Skeletal muscle cell (primary cell): ENCODE measurements around the gene SPEM3.

ENCODE experiments used
- DNase-seq: peaks from one replicate; pipeline ENCODE4 v3.0.0-alpha.2; 2010; ENCODE audit warnings: low read depth
- H3K4me3 ChIP-seq: 2 replicates; pipeline ENCODE4 v1.5.1; 2011; ENCODE audit warnings: low read depth, mild to moderate bottlenecking, control low read depth, low read length, moderate library complexity

Gene SPEM3

DNA sequence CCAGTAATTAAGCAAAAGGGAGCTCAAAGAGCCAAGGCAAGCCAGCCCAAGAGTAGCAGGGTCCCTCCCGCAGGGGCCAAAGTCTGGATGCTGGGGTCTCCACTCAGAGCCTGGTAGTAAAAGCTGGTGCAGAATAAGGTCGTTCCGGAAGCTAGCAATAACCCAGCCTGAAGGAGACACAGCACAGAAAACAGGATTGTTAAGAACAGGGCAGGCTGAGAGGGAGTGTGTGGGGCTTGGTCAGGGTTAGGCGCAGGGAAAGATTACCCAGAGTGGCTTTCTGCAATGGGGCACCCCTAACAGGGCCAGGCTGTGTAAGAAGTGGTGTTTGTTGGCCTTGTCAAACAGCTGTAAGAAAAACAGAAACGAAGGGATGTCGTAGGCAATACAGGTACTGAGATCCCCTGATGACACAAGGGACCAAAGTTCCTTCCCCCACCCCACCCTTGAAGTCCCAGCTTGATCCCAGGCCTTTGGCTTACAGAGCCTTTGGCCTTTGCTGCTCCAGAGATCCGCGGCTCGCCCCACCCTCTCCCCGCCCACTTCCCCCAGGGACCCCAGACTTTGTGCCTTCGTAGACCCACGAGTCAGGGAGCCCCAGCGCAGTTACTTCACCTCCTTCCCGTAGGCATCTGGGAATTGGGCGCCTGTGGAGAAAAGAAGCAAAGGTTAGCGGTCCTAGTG, 25.5 kb upstream of the SPEM3 start:
- no peak for DNase-seq
- H3K4me3 ChIP-seq = peak overlapping the region; percentile 82

DNA sequence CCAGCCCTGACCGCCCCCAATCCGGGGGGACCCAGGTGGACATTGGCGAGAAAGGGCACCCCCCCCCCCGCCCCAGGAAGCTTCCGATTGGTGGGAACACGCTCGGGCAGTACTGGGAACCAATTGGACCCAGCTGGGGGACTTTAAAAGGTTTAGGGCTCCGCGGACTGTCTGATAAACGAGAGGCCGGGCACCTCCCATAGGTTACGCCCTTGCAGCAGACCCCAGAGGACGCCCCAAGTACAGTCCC, 25.0 kb upstream of the SPEM3 start:
- DNase-seq = no peak
- peak overlapping the region; percentile 82 for H3K4me3 ChIP-seq

GRCh38 chr17:7403977-7404736, 24.5 kb upstream of the SPEM3 start, which contains the start of gene TMEM256:
TMEM256 (minus strand) TSS chr17:7404097; CDS start chr17:7404084, 13 bp downstream.
- peak within 1 kb of the TSS; percentile 82 for H3K4me3 ChIP-seq
- DNase-seq = peak; percentile 98

DNA sequence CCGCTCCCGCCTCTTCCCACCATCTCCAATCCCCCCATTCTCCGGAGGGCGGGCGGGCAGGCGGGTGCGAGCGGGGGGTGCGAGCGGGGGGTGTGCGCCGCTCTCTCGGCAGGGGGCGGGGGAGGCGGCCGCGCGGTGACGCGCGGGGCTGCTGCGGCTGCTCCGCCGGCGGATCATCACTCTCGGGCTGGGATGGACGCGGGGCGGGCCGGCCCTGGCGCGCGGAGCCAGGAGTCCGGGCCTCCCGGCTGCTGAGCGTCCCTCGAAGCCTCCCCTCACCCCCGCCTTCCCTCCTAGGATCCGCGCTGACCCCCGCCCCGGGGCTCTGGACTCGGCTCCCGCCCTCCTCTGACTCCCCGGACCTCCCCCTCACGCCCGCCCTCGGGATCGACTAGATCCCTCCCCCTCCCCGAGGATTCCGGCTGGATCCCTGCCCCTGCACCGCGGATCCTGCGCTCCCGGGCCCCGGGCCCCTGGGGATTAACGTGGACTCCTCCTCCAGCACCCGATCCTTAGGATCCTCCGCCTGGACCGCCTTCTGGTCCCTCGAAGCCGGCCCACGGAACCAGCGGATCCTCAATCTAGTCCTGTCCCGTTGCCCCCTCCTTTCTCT, 23.8 kb upstream of the SPEM3 start:
- H3K4me3 ChIP-seq = peak overlapping the region; percentile 82
- DNase-seq = no peak

DNA sequence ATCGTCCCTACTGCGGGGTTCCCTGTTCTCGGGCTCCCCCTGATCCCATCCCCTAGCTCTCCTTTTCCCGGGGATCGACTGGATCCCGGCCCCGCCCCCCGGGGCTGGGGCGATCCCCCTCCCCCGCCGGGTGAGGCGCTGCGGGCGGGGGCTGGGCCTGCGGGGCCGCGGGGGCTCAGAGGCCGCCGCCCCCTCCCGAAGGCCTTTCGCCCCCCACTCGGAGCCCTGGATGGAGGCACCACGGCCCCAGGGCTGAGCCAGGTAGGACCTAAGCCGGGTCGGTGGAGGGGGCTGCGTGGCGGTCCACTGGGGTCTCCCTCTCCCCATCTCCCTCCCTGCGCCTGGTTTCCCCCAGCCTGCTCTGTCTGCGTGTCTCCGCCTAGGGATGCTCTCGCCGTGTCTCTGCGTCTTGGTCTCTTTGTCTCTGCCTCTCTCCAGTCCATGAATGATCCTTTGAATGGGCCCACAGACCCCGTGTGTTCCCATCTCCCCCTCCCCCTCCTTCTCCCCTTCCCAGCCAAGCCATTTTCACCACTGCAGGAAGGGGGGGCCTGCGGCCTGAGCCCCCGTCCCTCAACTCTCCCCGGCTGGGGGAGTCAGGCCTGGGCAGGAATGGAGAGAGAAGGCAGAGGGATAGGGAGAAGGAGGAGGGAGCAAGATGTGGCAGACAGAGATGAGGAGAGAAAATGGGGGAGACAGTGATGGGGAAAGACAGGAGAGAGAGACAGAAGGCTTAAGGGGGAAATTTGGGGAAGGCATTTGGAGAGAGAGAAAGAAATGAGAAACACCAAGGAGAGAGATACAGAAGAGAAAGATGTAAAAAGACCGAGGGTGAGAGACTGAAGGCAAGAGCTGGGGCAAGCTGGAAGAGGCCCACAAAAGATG, 23.1 kb upstream of the SPEM3 start:
- peak overlapping the region; percentile 82 for H3K4me3 ChIP-seq
- DNase-seq = no peak

DNA sequence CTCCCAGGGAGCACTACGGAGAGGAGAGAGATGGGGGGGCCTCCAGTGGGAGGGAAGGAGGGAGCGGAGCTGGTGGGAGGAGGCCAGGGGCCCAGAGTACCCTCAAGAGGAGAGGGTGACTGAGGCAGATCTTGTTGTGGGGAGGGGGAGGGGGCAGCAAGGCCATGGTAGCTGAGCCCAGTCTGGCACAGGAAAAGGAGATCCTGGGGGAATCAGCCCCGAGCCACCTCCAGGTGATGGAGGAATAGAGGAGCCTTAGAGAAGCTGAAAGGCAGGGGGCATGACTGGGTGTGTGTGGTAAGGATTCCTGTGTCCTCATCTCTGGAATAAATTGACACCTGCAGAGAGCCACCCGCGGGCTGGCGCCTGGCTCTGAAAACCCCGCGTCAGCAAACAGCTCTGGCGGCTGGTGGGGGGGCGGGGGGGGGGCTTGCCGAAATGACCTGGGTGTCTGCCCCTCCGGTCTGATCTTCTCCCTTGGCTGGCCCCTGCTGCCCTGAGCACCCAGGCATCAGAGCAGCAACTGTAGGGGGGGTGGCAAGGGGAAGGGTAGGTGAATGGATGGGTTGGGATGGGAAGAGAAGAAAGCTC, 22.3 kb upstream of the SPEM3 start:
- DNase-seq = no peak
- H3K4me3 ChIP-seq = peak overlapping the region; percentile 82

- H3K4me3 ChIP-seq = no peak overlapping the region
- DNase-seq = no peak
These were observed 21.6 kb upstream of the SPEM3 start for GRCh38 chr17:7407082-7407481.

DNA sequence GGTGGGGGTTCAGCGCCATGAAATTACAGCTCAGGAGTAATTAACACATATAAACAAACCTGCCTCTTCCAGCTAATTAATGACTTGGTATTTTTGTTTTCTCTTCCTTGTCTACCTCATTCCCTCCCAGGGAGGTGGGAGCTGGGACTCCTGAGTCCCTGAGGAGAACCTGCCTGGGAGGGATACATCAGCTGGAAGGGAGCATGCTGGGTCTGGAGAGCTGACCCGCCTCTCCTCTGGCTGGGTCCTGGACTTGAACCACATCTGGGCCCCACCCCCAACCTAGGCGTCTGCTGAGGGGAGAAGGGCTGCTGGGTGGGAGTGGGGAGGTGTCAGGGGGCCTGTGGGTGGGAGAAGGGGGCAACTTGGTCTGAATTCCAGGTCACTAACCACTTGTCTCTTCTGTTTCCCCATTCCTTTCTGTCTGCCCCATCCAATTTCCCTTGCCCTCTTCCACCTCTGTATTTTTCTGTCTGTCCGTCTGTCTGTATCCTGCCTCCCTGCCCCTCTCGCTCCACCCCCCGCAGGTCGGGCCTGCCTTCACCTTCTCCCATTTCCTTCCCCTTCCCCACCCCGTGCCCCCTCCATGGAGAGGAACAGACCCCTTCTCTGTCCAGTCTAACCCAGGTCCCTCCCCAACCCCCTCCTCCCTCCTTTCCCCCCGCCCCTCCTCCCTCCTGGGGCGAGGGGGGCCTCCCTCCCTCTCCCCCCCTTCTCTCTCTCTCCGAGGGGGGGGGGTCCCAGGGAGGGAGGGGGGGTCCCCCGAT, 21.0 kb upstream of the SPEM3 start, which contains the start of gene NLGN2:
NLGN2 (plus strand) TSS at position 361 of the 767 bp plus-strand sequence. CDS start 411 bp downstream, outside the sequence.
- peak within 1 kb of the TSS; percentile 18 for H3K4me3 ChIP-seq
- DNase-seq = no peak

- DNase-seq = no peak
- H3K4me3 ChIP-seq = no peak overlapping the region
These were observed 20.4 kb upstream of the SPEM3 start for GRCh38 chr17:7408252-7408727.

GRCh38 chr17:7408863-7409262, 19.8 kb upstream of the SPEM3 start:
- H3K4me3 ChIP-seq = no peak overlapping the region
- DNase-seq = no peak

- no peak overlapping the region for H3K4me3 ChIP-seq
- DNase-seq = no peak
These were observed 18.9 kb upstream of the SPEM3 start for GRCh38 chr17:7409716-7410115.

DNA sequence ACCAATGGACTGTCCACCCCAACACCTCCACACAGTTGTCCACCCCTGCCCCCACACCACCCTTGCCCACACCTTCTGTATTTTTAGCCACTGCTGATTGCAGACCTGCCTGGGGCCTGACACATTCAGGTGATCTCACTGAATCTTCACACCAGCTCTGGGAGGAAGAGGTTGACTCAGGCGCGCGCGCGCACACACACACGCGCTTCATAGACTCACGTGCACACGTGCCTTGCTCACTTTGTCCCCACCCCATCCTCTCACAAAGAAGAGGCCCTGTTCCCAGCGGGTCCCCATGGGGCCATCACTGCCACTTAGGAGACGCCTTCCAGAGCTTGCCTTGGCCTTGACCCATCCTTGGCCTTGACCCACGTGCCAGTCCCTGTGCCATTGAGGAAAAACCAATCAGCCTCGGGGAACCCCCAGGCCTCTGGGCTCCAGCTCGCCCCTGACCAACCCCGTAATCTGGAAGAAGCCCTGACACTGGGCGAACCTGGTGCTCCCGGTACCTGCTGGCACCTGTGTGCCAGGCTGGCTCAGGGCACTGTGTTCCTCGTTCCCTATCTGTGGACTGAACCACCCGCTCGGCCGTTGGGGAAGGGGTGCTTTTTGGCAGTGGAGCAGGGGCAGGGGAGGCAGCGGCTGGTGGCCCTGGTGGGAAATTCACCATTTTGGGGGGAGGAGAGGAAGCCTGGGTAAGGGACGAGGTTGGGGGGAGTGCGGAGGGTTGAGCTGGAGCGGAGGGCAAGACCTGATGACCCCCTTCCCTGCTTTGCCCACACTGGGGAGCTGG, 17.8 kb upstream of the SPEM3 start:
- no peak for DNase-seq

DNA sequence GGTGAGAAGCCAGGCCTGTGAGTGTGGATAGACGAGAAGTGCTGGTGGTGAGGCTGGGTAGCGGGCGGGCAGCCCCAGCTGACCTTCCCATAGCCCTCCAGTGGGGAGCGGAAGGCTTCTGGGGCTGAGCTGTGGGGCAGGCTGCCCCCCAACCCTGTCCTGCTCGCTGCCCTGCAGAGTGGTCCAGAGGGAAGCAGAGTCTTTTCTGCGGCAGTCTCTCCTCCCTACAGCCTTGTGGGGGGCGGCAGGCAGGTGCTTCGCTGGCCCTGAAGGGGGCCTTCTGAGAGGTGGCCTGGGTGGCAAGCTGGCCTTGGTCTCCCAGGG, 17.3 kb upstream of the SPEM3 start:
- no peak overlapping the region for H3K4me3 ChIP-seq
- DNase-seq = no peak

More for the DNA sequence above, 17.8 kb upstream of the SPEM3 start:
- H3K4me3 ChIP-seq = no peak overlapping the region

DNA sequence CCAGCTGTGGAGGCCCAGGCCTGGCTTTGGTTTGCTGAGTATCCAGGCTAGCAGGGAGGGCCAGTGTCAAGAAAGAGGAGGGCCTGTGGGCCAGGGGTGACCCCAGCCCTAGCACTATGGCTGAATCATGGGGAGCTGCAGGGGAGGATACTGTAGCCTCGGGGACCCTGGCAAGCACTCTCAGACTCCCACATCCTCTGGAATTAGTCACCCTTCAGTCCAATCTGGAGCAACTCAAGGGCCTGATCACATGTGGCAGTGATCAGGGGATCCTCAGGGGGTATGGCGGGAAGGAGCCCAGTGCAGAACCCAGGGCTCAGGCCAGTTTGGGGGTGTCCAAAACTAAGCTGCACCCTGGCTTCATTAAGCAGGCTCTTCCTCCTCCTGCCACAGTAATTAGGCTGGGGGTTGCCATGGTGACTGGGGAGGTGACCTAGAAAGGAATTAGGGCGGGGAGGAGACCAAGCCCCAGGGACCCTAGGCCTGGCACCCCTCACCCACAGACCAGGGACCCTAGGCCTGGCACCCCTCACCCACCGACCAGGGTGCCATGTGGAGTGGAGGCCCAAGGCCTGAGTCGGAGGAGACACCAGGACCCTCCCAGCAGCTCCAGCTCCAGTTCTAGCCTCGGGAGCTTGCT, 15.2 kb upstream of the SPEM3 start:
- DNase-seq = no peak

DNA sequence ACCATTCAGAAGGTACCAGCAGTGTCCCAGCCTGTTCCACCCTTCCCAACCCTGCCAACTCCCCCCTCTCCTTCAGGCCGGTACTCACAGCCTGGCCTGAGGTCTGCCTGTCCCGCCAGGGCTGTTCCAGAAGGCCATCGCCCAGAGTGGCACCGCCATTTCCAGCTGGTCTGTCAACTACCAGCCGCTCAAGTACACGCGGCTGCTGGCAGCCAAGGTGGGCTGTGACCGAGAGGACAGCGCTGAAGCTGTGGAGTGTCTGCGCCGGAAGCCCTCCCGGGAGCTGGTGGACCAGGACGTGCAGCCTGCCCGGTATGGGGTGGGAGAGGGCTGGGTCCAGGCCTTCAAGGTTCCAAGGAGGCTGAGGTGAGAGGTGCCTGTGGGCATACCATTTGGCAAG, 13.8 kb upstream of the SPEM3 start:
- H3K4me3 ChIP-seq = no peak overlapping the region
- DNase-seq = no peak

More for the DNA sequence above, 15.2 kb upstream of the SPEM3 start:
- no peak overlapping the region for H3K4me3 ChIP-seq

- H3K4me3 ChIP-seq = no peak overlapping the region
- no peak for DNase-seq
These were observed 12.9 kb upstream of the SPEM3 start for GRCh38 chr17:7415784-7416183.

GRCh38 chr17:7416323-7416722, 12.3 kb upstream of the SPEM3 start:
- DNase-seq = no peak

More at GRCh38 chr17:7416323-7416722, 12.3 kb upstream of the SPEM3 start:
- H3K4me3 ChIP-seq = no peak overlapping the region
